ENCODE results near the gene SPOP.
A peak's percentile ranks its signal among the peaks of the same experiment; 100 is the strongest.
"Not testable (repeated sequence)": the region's sequence is repeated elsewhere in the genome, so short reads cannot be mapped to it uniquely, and the experiment has no call there.

SPOP gene

GRCh38 chr17:49677933-49678847, at the start of gene SPOP:
Gene SPOP, minus strand, starts transcription at chr17:49678097. Its CDS starts 55,287 bp downstream, at chr17:49622810.
- peak; percentile 99 to 100 for DNase-seq

DNA sequence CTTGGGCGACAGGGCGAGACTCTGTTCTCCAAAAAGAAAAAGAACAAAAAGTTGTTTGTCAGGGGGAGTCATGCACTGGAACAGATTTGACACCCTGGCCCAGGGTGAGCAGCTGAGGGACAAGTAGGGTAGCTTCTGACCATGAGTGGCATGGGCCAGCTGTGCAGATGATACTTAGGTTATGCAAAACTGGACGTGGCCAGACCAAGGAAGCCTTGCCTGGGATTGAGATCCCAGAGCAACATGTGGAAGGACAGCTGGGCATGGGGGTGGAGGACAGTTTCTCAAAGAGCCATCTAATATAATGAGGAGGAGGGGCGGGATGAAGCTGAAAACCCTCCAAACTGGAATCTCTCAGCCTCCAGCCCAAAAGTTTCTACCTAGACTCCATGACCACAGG, 49.5 kb upstream of the SPOP start:
- DNase-seq, result no peak

GRCh38 chr17:49725452-49726130, 47.7 kb upstream of the SPOP start:
- no peak for DNase-seq

GRCh38 chr17:49724552-49724951, 46.7 kb upstream of the SPOP start:
- DNase-seq, result not testable (repeated sequence)

DNA sequence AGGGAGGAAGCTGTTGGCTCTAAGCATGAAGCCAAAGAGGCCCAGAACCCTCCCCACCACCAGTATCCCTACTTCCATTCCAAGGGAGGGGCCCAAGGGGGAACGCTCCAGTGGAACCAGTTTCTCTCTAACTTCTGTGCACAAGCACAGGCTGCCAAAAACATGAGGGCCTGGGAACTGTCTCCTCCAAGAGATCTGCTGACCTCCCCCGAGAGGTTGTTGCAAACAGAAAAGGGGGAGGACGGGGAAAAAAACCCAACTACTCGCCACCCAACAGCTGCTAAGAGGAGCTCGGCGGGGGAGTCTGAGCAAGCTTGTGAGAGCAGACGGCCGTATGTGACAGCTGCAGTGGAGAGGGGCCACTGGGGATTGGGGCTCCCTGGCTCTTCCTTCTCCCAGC, 45.5 kb upstream of the SPOP start:
- no peak for DNase-seq

GRCh38 chr17:49722066-49722465, 44.2 kb upstream of the SPOP start:
- no peak for DNase-seq

DNA sequence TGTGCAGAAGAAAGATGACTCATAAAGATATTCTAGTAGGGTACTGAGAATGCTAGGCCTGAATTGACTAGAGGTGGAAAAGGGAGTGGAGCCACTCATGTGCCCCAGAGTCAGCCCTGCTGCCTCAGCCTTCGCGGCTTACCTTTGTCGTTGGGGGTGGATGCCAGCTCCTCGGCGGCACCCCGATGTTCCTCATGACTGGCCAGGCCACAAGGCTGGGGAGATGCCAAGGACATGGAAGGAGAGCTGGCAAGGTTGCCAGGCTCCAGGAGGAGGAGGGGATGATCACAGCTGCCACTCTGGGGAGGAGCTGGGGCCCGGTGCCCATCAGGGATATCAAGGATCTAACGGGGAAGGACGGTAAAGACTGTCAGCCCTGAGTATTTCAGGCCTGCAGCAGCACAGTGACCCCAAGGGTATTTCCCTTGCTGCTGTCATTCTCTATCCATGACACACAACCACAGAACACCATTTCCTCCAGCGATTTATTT, 39.5 kb upstream of the SPOP start:
- DNase-seq, result no peak

GRCh38 chr17:49716668-49717364, 38.9 kb upstream of the SPOP start:
- DNase-seq, result no peak

DNA sequence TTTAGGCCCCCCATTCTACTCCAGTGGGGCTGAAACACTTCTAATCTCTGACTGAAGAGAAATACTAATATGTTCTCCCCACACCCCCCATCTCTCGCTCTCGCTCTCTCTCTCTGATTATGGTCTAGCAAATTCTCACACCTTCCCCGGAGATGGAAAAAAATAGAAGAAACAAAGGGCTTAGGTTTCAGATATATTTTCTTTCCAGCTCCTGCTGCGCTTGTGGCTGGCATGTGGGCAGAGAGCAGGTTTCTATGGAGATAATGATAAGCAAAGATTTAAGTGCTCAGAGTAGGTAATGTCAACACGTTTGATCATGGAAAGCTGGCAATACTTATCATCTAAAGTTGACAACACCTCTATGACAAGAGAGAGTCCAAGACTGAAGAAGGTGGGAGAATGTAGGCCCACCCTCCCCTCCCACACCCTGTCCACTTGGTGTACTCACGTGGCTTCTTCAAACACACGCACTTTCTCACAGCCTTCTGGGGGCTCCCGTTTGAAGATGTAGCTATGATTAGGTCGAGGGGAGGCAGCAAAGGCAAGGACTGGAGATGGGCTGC, 37.9 kb upstream of the SPOP start:
- peak; percentile 39 to 50 for DNase-seq

GRCh38 chr17:49715216-49715615, 37.3 kb upstream of the SPOP start:
- peak; percentile 30 to 32 for DNase-seq

- no peak for DNase-seq
Observed at GRCh38 chr17:49708515-49709183, 30.8 kb upstream of the SPOP start.

DNA sequence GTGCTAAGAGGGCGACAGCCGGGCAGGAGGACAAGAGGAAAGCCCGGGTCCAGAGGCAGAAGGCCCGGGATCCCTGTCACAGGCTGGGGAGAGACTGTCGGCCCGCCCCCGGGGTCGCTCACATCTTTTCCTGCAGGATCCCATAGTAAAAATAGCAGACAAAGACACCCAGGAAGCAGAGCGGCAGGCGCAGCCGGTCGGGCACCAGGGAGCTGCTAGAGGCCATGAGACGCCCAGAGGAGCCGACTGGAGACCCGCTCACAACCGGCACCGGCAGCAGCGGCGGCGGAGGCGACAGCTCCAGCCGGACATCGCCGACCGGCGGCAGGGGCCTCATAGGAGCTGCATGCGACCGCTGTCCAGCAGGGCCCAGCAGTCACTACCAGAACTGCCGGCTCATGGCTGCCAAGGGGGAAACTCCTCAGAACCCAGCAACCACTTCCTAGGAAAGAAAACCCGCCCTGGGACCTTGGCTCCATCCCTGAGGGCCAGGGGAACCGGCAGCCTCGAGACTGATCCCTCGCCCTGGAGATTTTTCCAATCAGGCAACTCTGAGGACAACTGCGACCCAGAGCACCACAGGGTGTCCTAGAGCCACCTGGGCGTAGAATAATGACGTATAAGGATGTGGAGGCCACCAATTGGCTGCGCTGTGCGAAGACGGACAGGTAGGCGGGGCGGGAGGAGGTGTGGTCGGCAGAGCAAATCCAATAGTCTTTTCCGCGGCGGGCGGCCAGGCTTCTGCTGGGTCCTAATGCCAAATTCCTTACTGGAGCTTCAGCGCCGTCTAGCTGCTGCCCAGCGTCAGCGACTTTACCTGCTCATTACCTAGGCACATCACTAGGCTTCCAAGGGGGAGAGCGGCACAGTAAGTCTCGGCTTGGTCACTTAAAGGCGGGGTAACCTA, 30.0 kb upstream of the SPOP start, which contains the start of gene SLC35B1:
TSS of gene SLC35B1 (minus strand) at position 357 of the 907 bp plus-strand sequence. CDS start at position 226, 131 bp downstream.
- peak; percentile 98 to 99 for DNase-seq

- peak in 1 of 2 donors; percentile 35 for DNase-seq
Observed at GRCh38 chr17:49707246-49707607, 29.3 kb upstream of the SPOP start.

DNA sequence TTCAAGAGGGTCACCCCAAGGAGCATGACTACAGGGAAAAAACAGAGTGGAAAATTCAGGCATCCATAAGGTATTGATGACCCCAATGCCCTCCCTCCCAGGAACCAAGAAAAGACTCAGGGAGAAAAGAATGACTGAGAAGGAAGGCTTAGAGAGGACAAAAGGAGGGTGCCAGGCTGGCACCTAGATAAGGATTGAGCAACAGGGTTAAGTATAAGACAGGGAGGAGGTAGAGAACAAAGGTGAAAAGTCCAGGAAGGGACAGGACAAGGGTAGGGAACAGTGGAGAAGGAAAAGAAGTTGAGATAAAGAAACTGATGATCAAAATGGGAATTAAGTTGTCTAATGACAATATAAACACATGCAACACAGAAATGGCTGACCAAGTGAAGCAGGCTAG, 27.4 kb upstream of the SPOP start:
- DNase-seq, result no peak

GRCh38 chr17:49703557-49704277, 25.8 kb upstream of the SPOP start:
- no peak for DNase-seq

DNA sequence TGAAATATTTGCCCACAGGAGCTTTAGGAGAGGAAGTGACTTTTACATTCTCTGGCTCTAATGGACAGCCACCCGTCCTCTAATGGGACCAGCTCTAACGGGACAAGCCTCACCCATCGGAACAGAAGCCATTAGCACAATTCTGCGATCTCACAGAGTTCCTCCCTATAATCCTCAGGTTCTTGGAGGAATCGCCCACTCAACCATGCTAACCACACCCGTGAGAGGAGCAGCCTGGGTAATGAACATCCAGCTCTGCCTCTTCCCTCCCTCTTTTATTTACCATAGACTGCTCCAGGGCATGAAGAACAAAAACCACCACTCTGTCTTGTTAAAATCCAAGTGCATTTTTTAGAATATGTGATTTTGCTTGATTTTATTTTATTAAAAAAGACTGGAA, 23.1 kb upstream of the SPOP start:
- DNase-seq, result no peak

DNA sequence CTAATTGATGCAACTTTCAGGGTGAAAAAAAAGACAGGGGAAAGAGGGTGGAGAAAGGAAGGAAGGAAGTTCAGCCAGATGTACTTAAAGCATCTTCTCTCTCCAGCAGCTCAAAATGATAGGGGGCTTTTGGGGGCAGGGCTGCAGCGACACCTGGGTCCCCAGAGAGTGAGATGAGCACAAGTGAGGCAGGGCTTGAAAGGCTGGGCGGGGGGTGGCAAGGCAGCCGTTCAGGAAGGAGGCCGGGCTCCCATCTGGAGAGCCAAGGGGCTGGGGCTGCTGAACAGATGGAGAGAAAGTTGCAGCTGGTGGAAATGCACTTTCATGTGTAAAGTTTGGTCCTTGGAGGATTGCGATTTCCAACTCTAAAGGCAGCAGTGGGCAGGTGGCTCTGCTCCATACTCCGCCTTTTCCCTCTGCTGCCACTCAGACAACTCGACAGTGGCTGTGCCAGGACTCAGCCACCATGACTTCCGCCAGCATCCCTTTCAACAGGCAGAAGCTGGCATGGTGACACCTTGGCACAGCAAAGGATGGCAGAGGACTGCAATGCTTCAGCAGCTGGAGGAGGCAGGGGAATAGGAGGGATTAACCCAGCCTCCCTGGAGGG, 22.2 kb upstream of the SPOP start:
- DNase-seq, result no peak

DNA sequence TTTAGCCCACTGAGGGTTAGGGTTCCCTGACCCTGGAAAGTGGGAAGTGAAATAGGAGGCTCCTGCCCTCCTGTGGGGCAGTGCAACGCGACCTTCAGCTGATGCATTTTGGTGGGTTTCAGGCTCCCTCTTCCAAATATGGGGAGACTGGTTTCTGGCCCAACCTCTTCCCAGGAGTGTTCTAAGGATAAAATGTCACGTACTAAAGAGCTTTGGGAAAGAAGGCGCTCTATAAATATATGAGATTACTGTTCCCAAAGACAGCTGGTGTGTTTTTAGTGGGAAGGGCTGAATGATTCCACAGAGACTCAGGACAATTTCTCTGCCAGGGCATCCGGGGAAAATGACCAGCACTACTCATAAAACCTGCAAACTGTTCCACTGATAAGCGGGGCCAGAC, 20.1 kb upstream of the SPOP start:
- no peak for DNase-seq

DNA sequence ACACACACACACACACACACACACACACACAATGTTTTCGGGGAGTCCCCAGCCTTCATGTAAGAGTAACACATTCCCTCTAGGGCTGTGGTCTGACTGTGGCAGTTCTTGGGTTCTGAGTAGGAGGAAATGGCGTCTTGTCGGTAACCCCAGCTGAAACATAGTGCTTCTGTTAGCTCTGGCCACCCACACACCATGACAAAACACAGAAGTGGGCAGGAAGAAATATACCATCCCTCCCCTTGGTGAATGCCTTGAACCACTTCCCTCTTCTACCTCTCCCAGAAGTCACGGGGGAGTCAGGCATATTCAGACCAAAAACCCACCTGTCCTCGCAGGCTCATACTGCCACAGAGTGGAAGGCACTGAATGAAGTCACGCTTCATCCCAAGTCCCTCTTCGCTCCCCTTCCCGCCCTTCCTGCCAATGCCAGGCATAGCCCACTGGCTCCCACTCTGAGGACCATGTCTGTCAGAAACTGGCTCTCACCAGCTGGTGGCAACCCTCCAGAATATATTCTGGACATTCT, 18.4 kb upstream of the SPOP start:
- peak; percentile 73 for DNase-seq
